LNCaP clone FGC (cell line): ENCODE results near the gene ADAMTSL5.
"Not testable (repeated sequence)": the region's sequence is repeated elsewhere in the genome, so short reads cannot be mapped to it uniquely, and the experiment has no call there.

Experiments
- DNase-seq: peaks from one replicate; pipeline ENCODE4 v3.0.0-alpha.2; 2011; ENCODE audit warnings: low read depth
- H3K4me3 ChIP-seq: 2 replicates; pipeline ENCODE4 v1.5.1; 2011; ENCODE audit warnings: mild to moderate bottlenecking, low read depth, low read length, control low read depth
- TF ChIP-seq, protein P1 (sequence below): IDR thresholded peaks from 2 replicates; pipeline ENCODE4 v1.5.1; 2012; ENCODE audit warnings: mild to moderate bottlenecking; ENCODE audit not compliant: control insufficient read depth, insufficient read depth; ENCODE audit errors: extremely low read depth

The ADAMTSL5 gene

DNA sequence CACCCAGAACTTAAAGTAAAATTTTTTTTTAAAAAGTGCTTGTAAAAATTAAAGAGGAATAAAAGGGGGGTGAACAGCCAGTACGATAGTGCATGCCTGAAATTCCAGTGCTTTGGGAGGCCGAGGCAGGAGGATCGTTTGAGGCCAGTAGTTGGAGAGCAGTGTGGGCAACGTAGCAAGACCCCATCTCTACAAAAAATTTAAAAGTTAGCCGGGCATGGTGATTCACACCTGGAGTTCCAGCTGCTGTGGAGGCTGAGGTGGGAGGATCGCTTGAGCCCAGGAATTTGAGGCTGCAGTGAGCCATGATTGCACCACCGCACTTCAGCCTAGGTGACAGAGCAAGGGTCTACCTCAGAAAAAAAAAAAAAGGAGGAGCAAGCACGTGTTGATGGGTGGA, 7.8 kb downstream of the ADAMTSL5 start:
- no peak for DNase-seq
- no peak overlapping the region for H3K4me3 ChIP-seq
- TF ChIP-seq, protein P1, sequence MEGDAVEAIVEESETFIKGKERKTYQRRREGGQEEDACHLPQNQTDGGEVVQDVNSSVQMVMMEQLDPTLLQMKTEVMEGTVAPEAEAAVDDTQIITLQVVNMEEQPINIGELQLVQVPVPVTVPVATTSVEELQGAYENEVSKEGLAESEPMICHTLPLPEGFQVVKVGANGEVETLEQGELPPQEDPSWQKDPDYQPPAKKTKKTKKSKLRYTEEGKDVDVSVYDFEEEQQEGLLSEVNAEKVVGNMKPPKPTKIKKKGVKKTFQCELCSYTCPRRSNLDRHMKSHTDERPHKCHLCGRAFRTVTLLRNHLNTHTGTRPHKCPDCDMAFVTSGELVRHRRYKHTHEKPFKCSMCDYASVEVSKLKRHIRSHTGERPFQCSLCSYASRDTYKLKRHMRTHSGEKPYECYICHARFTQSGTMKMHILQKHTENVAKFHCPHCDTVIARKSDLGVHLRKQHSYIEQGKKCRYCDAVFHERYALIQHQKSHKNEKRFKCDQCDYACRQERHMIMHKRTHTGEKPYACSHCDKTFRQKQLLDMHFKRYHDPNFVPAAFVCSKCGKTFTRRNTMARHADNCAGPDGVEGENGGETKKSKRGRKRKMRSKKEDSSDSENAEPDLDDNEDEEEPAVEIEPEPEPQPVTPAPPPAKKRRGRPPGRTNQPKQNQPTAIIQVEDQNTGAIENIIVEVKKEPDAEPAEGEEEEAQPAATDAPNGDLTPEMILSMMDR, result no peak

DNA sequence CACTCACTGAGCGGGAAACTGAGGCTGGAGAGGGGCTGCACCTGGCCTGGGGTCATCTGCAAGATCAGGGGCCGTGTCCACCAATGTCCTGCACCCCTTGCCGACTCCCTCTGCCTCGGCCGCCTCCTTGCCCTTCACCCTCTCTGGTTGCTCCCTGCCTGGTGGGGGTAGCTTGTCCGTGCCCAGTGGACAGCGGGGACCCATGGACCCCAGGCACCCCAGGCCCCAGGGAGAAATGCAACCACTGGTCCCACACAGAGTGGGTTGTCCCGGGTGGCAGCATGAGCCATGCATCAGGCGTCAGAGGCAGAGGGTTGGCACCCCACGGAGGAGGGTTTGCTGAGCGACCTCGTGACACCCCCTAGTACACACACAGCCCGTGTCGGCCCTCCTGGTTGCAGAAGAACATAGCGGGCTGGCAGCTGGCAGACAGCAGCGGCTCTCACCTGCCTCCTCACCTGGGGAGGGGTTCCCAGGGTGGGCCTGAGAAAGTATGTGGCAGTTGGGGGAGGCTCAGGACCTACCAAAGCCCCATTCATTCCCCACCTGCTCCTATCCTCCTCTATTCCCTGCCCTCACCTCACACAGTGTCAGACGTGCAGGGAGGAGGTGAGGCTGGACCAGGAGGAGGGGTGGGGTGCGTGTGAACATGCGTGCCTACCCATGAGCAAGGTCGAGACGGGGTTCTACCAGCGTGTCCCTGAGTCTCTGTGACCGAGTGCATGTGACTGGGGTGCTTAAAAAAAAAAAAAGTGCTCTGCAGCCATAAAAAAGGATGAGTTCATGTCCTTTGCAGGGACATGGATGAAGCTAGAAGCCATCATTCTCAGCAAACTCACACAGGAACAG, 8.7 kb downstream of the ADAMTSL5 start:
- no peak overlapping the region for H3K4me3 ChIP-seq
- TF ChIP-seq, protein P1, result no peak
- DNase-seq, result no peak

DNA sequence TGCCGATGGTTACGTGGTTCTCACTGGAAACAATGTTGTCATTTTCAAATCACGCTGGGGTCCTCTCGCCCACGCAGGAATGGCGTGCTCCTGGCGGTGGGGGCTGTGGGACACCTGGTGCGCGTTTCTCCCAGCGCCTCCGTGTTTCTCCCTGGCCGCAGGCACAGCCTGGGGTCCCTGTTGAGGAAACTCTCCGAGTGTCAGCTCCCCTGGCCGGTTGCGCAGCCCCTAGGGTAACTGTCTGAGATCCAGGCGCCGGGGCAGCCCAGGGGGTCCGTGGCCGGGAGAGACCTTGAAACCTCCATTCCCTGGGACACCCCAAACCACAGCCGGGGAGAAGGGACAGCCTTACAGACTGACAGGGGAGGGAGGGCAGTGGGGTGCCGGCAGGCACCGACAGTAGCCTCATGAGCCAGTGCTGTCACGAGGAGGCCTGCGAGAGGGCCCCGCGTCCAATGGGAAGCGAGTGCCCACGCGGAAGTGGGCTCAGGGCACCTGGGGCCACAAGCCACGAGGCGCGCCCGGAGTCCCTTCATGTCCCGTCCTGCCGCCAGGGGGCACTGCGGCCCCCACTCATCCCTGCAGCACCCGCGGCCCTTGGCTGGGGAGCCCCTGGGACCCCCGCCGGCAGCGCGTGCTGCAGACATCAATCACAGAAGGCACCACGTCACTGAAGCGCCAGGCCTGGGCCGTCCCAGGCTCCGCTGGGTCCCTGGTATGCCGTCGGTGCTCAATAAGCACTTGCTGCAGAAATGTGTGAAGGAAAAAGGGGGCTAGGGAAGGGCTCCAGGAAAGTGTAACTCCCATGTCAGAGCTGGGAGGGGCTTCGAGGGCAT, 9.5 kb downstream of the ADAMTSL5 start:
- TF ChIP-seq, protein P1, result peak; percentile 77
- H3K4me3 ChIP-seq, result no peak overlapping the region
- DNase-seq, result no peak

DNA sequence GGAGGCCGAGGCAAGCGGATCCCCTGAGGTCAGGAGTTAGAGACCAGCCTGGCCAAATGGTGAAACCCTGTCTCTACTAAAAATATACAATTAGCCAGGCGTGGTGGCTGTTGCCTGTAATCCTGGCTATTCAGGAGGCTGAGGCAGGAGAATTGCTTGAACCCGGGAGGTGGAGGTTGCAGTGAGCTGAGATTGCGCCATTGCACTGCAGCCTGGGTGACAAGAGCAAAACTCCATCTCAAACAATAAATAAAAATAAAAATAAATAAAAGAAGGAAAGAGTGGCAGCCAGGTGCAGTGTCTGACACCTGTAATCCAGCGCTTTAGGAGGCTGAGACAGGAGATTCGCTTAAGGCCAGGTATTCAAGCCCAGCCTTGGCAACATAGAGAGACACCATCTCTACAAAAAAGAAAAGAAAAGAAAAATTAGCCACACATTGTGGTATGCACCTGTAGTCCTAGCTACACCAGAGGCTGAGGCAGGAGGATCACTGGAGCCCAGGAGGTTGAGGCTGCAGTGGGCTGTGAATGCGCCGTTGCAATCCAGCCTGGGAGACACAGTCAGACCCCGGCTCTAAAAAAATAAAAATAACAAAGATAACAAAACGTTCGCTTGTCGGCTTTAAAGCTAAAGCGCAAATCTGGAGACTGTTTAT, 10.3 kb downstream of the ADAMTSL5 start:
- DNase-seq, result no peak
- TF ChIP-seq, protein P1, result no peak
- H3K4me3 ChIP-seq, result no peak overlapping the region

DNA sequence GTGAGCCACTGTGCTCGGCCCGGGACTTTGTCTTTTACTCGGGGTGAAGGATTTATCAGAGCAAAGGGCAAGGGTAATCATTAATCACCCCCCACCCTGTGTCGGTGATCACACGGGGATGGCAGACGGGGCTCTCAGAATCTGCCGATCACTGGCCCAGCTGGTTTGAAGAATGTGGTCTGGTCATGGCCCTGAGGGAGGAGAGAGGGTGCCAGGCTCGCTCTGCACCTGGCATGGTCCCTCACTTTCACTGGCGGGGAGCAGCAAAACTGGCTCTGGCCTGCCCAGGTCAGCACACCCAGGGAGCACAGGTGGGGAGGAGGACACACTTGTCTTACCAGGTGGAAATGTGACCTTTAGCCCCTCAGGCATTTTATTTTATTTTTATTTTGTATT, 11.6 kb downstream of the ADAMTSL5 start:
- TF ChIP-seq, protein P1, result no peak
- no peak overlapping the region for H3K4me3 ChIP-seq
- DNase-seq, result no peak

DNA sequence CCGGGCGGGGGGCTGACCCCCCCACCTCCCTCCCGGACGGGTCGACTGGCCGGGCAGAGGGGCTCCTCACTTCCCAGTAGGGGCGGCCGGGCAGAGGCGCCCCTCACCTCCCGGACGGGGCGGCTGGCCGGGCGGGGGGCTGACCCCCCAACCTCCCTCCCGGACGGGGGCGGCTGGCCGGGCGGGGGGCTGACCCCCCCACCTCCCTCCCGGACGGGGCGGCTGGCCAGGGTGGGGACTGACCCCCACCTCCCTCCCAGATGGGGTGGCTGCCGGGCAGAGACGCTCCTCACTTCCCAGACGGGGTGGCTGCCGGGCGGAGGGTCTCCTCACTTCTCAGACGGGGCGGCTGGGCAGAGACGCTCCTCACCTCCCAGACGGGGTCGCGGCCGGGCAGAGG, 13.6 kb downstream of the ADAMTSL5 start:
- DNase-seq, H3K4me3 ChIP-seq: not testable (repeated sequence)

DNA sequence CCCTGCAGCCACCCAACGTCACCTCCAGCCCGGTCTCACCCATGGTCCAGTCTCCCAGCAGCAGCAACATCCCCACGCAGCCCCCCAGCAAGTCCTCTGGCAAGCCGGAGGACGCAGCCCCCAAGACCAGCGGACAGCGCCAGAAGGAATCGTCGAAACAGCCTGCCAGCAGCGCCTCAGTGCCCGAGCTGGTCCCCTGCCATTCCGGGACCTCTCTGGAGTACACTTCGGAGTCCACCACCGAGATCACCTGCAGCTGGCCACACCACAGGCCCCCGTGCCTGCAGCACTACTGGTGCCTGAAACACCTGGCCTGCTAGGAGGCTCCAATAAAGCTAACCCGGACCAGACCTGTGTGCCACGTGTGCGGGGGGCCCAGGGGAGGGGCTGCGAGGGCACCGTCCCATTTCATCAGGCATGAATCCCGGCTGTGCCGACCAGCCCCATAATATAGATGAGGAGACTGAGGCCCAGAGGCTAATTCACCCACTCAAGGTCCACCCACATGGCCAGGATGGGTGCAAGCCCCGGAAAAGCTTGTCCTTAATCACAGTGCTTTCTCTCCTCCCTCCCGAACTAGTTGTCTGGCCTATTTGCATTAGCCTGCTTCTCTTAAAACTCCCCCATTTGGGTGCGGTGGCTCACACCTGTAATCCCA, 15.1 kb downstream of the ADAMTSL5 start:
- no peak overlapping the region for H3K4me3 ChIP-seq
- TF ChIP-seq, protein P1, result no peak
- DNase-seq, result no peak
